ENCODE measurements around the gene LPO.

DNA sequence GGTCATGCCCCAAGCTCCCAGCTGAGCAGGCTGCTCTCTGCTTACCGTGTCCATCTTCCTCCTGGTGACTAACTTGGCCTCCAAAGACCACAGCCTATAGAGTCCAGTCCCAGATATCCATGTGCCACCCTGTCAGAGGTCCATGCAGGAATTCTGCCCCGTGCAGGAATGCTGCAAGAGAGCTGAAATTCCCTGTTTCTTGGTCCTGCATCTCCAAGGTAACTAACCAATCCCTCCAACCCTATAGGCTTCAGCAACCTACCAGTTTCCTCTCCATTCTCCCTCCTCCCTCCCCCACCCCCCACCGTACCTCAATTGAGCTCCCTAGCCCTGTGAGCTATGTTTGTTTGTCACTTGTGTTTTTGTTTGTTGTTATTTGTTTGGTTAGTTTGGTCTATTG, 9.7 kb upstream of the LPO start:
- TF ChIP-seq, protein P1, sequence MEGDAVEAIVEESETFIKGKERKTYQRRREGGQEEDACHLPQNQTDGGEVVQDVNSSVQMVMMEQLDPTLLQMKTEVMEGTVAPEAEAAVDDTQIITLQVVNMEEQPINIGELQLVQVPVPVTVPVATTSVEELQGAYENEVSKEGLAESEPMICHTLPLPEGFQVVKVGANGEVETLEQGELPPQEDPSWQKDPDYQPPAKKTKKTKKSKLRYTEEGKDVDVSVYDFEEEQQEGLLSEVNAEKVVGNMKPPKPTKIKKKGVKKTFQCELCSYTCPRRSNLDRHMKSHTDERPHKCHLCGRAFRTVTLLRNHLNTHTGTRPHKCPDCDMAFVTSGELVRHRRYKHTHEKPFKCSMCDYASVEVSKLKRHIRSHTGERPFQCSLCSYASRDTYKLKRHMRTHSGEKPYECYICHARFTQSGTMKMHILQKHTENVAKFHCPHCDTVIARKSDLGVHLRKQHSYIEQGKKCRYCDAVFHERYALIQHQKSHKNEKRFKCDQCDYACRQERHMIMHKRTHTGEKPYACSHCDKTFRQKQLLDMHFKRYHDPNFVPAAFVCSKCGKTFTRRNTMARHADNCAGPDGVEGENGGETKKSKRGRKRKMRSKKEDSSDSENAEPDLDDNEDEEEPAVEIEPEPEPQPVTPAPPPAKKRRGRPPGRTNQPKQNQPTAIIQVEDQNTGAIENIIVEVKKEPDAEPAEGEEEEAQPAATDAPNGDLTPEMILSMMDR (IDR thresholded peaks at IDR 0.05): no peak
- no peak for TF ChIP-seq POLR2A (IDR thresholded peaks at IDR 0.05)

Measured in body of pancreas (tissue), 4 donors.